Osteoblast (primary cell): ENCODE measurements around the gene PGA4. TPM values are rescaled to one million over a fixed set of nuclear protein-coding genes. Genes with fewer than 3 reads are reported as not detected.
"Not testable (repeated sequence)": the region's sequence is repeated elsewhere in the genome, so short reads cannot be mapped to it uniquely, and the experiment has no call there.

Experiments
- DNase-seq: peaks from one replicate; pipeline ENCODE4 v3.0.0; 2011; ENCODE audit warnings: low spot score, mixed read lengths; ENCODE audit not compliant: insufficient read length; ENCODE audit errors: missing footprints
- H2AFZ ChIP-seq: 2 replicates; pipeline ENCODE4 v1.6.0; 2011; ENCODE audit warnings: mild to moderate bottlenecking, low read length
- H3K27ac ChIP-seq: 2 replicates; pipeline ENCODE4 v1.5.1; 2011; ENCODE audit warnings: mild to moderate bottlenecking, low read depth, low read length, moderate library complexity
- H3K27me3 ChIP-seq: 2 replicates; pipeline ENCODE4 v1.6.0; 2012; ENCODE audit warnings: mild to moderate bottlenecking, control low read depth, inconsistent platforms, low read length, moderate library complexity; ENCODE audit not compliant: insufficient read depth
- H3K36me3 ChIP-seq: 2 replicates; pipeline ENCODE4 v1.5.1; 2011; ENCODE audit warnings: mild to moderate bottlenecking, low read length, control low read depth, moderate library complexity; ENCODE audit not compliant: insufficient read depth
- H3K4me1 ChIP-seq: 2 replicates; pipeline ENCODE4 v1.5.1; 2011; ENCODE audit warnings: mild to moderate bottlenecking, low read length, control low read depth, moderate library complexity; ENCODE audit not compliant: insufficient read depth
- H3K4me2 ChIP-seq: 2 replicates; pipeline ENCODE4 v1.6.0; 2011; ENCODE audit warnings: mild to moderate bottlenecking, low read length; ENCODE audit not compliant: insufficient read depth
- H3K4me3 ChIP-seq: fragments of 200-600 bp; sonication (generic); 3 replicates; pipeline ENCODE4 v1.5.1; 2012; ENCODE audit warnings: mild to moderate bottlenecking, low read length, inconsistent platforms; ENCODE audit not compliant: insufficient read depth
- H3K79me2 ChIP-seq: 2 replicates; pipeline ENCODE4 v1.6.0; 2012; ENCODE audit warnings: mild to moderate bottlenecking, low read length, control low read depth, inconsistent platforms; ENCODE audit not compliant: insufficient read depth
- H3K9me3 ChIP-seq: 2 replicates; pipeline ENCODE4 v1.5.1; 2011; ENCODE audit warnings: low read depth, low read length, control low read depth
- H4K20me1 ChIP-seq: 2 replicates; pipeline ENCODE4 v1.6.0; 2012; ENCODE audit warnings: mild to moderate bottlenecking, low read length, control low read depth; ENCODE audit not compliant: insufficient read depth
- total RNA-seq: library from RNA; depleted of rRNA; stranded (reverse); fragments of >200 nt; gene quantifications from 2 replicates; pipeline ENCODE4 v1.2.3, GENCODE V29; 2012
- TF ChIP-seq, protein P1 (sequence below): IDR thresholded peaks from 2 replicates; pipeline ENCODE4 v1.5.1; 2011; ENCODE audit warnings: mild to moderate bottlenecking, low read depth, low read length, moderate library complexity; ENCODE audit errors: extremely low read depth

The PGA4 gene
- total RNA-seq, 1 donor = not detected

DNA sequence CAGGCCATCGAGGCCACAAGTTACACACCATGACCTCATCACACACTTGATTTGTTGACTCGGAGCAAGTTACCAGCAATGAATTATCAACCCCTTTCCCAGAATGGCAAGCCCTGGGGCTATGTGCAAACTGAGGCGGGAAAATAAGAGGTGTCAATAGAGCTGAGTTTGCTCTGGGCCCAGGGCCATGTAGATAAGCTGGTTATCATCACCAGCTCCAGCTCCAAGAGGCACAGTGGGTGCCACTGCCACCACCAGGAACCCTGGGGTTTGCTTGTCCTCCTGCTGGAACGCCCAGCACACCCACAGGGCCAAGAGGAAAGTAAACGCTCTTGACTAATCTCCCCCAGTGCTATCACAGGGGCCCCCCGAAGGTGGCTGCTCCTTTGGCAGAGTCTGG lies 47.9 kb upstream of the PGA4 start:
- no peaks in the 10 kb centered on the region for H4K20me1 ChIP-seq
- no peaks in the 10 kb centered on the region for H3K36me3 ChIP-seq
- peaks cover 43% of the 10 kb centered on the region for H3K27me3 ChIP-seq
- H2AFZ ChIP-seq = no peak overlapping the region
- no peaks in the 10 kb centered on the region for H3K4me1 ChIP-seq
- no peak overlapping the region for H3K4me3 ChIP-seq
- DNase-seq = no peak
- no peaks in the 10 kb centered on the region for H3K79me2 ChIP-seq
- no peaks in the 10 kb centered on the region for H3K9me3 ChIP-seq
- TF ChIP-seq, protein P1, sequence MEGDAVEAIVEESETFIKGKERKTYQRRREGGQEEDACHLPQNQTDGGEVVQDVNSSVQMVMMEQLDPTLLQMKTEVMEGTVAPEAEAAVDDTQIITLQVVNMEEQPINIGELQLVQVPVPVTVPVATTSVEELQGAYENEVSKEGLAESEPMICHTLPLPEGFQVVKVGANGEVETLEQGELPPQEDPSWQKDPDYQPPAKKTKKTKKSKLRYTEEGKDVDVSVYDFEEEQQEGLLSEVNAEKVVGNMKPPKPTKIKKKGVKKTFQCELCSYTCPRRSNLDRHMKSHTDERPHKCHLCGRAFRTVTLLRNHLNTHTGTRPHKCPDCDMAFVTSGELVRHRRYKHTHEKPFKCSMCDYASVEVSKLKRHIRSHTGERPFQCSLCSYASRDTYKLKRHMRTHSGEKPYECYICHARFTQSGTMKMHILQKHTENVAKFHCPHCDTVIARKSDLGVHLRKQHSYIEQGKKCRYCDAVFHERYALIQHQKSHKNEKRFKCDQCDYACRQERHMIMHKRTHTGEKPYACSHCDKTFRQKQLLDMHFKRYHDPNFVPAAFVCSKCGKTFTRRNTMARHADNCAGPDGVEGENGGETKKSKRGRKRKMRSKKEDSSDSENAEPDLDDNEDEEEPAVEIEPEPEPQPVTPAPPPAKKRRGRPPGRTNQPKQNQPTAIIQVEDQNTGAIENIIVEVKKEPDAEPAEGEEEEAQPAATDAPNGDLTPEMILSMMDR = no peak
- H3K4me2 ChIP-seq = no peak overlapping the region
- no peak overlapping the region for H3K27ac ChIP-seq

DNA sequence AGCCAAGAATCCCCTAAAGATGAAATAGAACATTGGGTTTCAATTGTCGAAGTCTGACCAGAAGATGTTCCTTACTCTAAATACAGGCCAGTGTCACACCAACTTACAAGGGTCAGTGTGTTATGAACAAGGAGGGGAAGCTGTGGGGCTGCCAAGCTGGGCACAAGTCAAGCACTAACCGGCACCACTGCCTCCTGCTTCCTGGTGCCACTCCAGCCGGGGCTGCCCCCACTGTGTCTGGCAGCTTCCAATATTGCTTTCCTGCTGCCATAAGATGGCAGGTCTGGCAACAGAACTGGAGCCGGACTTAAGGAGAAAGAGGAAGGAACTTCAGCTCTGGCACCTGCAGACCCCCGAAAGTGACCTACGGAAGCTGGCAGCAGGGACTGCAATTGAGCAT lies 47.2 kb upstream of the PGA4 start:
- peaks cover 45% of the 10 kb centered on the region for H3K27me3 ChIP-seq
- no peak for DNase-seq

DNA sequence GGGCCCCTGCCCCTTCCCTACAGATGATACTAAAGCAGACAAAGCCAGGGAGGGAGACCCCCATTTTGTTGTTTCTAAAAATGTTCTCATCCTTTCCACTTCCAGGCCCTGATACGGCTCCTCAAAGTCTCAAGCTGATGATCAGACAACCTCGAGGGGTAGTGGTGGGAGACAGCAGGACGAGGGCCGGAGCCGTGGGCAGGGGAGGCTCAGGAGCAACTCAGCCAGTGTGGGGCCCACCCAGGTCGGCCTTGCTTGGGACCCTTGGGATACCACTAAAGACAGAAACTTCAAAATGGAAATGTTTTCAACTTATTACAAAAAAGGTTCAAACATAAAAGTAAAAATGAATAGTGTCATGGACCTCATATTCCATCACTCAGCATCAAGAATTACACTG lies 45.7 kb upstream of the PGA4 start:
- no peaks in the 10 kb centered on the region for H3K4me1 ChIP-seq
- H2AFZ ChIP-seq = no peak overlapping the region
- no peak overlapping the region for H3K4me3 ChIP-seq
- H3K27me3 ChIP-seq = peaks cover 41% of the 10 kb centered on the region
- no peak overlapping the region for H3K27ac ChIP-seq
- H4K20me1 ChIP-seq = no peaks in the 10 kb centered on the region
- TF ChIP-seq, protein P1 = no peak
- no peak for DNase-seq
- no peak overlapping the region for H3K4me2 ChIP-seq
- H3K36me3 ChIP-seq = no peaks in the 10 kb centered on the region
- no peaks in the 10 kb centered on the region for H3K79me2 ChIP-seq
- H3K9me3 ChIP-seq = no peaks in the 10 kb centered on the region

More for the DNA sequence above, 47.2 kb upstream of the PGA4 start:
- H3K4me3 ChIP-seq = no peak overlapping the region
- no peak overlapping the region for H3K4me2 ChIP-seq
- no peaks in the 10 kb centered on the region for H4K20me1 ChIP-seq
- TF ChIP-seq, protein P1 = no peak
- no peak overlapping the region for H3K27ac ChIP-seq
- no peaks in the 10 kb centered on the region for H3K9me3 ChIP-seq
- H3K79me2 ChIP-seq = no peaks in the 10 kb centered on the region
- H3K4me1 ChIP-seq = no peaks in the 10 kb centered on the region
- no peak overlapping the region for H2AFZ ChIP-seq
- H3K36me3 ChIP-seq = no peaks in the 10 kb centered on the region

DNA sequence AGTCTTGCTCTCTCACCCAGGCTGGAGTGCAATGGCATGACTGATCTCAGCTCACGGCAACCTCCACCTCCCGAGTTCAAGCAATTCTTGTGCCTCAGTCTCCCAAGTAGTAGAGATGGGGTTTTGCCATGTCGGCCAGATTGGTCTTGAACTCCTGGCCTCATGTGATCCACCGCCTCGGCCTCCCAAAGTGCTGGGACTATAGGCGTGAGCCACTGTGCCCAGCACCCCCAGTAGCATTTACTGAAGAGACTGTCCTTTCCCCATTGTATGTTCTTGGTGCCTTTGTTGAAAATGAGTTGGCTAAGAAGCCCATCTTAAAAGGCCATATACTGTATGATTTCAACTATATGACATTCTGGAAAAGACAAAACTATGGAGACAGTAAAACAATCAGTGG lies 41.9 kb upstream of the PGA4 start:
- H3K4me3 ChIP-seq, H3K4me2 ChIP-seq, H3K27ac ChIP-seq, H3K4me1 ChIP-seq, H3K9me3 ChIP-seq, H4K20me1 ChIP-seq, H2AFZ ChIP-seq, H3K36me3 ChIP-seq, DNase-seq, H3K79me2 ChIP-seq: not testable (repeated sequence)
- H3K27me3 ChIP-seq = peaks cover 15% of the 10 kb centered on the region

DNA sequence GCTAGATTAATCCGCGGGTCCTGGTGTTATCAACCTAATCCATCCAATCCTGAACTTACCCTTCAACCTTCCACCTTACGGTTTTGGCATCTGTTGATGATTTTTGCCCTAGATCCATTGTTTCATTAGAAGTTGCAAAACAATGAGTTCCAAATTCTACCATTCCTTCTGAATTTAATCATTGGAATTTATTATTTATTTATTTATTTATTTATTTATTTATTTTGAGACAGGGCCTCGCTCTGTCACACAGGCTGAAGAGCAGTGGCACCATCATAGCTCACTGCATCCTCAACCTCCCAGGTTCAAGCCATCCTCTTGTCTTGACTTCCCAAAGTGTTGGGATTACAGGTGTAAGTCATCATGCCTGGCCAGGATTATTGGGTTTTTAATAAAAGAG lies 40.7 kb upstream of the PGA4 start:
- no peak for DNase-seq
- no peak overlapping the region for H3K27ac ChIP-seq
- no peak overlapping the region for H3K4me3 ChIP-seq
- H3K36me3 ChIP-seq = no peaks in the 10 kb centered on the region
- no peaks in the 10 kb centered on the region for H4K20me1 ChIP-seq
- no peaks in the 10 kb centered on the region for H3K9me3 ChIP-seq
- TF ChIP-seq, protein P1 = no peak
- no peaks in the 10 kb centered on the region for H3K79me2 ChIP-seq
- no peaks in the 10 kb centered on the region for H3K4me1 ChIP-seq
- H2AFZ ChIP-seq = no peak overlapping the region
- H3K27me3 ChIP-seq = peaks cover 5% of the 10 kb centered on the region
- H3K4me2 ChIP-seq = no peak overlapping the region
